ENCODE data around the gene KTI12. TPM values are rescaled to one million over a fixed set of nuclear protein-coding genes. Genes with fewer than 3 reads are reported as not detected.
A peak's percentile ranks its signal among the peaks of the same experiment; 100 is the strongest.
"Not testable (repeated sequence)": the region's sequence is repeated elsewhere in the genome, so short reads cannot be mapped to it uniquely, and the experiment has no call there.

KTI12 gene
- total RNA-seq, 1 donor from 2014 or later = 9.6 TPM

DNA sequence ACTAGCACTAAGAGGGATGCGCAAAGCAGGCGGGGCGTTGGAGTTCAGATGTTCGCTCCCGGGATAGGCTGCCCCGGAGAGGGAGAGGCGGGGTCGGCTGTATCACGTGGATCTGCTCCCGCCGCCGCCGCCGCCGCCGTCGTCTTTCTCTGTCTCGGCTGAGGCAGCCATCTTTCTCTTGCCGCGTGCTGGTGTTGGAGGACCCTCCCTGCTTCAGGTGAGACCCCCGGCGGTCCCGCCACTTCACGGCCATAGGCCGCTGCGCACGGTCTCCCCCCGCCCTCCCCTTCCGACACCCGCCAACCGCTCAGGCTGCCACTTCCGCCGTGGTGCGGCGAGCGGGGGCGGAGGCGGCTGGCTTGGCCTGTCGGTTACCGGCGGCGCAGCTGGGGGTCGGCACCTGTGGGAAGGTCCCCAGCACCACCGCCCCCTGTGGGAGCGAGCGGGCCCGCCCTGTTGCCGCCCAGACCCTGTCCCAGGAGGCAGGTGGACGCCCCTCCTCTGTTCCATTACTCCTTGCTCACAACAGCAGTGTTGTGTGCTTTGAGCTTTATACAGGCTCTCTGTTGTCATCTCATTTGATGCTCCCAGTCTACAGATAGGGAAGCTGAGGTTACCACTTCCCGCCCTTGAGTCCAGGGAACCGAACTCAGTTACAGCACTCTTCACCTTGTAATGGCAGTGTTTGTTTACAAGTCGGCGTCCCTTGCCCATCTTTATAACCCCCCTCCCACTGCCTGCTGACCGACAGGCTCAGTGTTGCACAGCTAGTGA is 22.7 kb upstream of the KTI12 start, which contains the start of gene BTF3L4:
Gene BTF3L4, plus strand, starts transcription at position 133 of the 774 bp plus-strand sequence. CDS start 3,553 bp downstream, outside the sequence.
- Mint-ChIP-seq H3K4me3 (peak within 1 kb of the TSS; percentile 99), H3K4me1 (ENCODE audit: unreplicated experiment) (peaks cover 29% of the 10 kb centered on the region), H3K36me3 (peaks cover 20% of the 10 kb centered on the region), H3K27me3 (no peaks in the 10 kb centered on the region), H3K27ac (peak within 1 kb of the TSS; percentile 96), H3K9me3 (no peaks in the 10 kb centered on the region)
- TF ChIP-seq, protein P1, sequence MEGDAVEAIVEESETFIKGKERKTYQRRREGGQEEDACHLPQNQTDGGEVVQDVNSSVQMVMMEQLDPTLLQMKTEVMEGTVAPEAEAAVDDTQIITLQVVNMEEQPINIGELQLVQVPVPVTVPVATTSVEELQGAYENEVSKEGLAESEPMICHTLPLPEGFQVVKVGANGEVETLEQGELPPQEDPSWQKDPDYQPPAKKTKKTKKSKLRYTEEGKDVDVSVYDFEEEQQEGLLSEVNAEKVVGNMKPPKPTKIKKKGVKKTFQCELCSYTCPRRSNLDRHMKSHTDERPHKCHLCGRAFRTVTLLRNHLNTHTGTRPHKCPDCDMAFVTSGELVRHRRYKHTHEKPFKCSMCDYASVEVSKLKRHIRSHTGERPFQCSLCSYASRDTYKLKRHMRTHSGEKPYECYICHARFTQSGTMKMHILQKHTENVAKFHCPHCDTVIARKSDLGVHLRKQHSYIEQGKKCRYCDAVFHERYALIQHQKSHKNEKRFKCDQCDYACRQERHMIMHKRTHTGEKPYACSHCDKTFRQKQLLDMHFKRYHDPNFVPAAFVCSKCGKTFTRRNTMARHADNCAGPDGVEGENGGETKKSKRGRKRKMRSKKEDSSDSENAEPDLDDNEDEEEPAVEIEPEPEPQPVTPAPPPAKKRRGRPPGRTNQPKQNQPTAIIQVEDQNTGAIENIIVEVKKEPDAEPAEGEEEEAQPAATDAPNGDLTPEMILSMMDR (conservative IDR thresholded peaks at IDR 0.05) = peak; percentile 14
- DNase-seq (ENCODE audit: extremely low spot score, unreplicated experiment) = peak; percentile 95

DNA sequence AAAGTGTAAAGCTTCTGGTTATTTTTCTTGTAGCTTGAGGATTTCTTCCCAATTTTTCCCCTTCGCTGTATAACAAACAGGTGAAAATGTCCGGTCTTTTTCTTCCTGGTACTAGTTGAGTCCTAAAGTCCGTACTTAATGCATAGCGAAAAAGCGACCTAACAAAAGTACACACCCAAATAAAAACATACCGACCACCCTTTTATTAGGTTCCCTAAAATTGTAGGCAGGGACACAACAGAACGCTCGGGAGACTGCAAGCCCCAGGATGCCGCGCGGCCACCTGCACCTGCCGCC is 22.2 kb upstream of the KTI12 start:
- Mint-ChIP-seq H3K4me3 (peak overlapping the region; percentile 99), H3K27me3 (no peaks in the 10 kb centered on the region), H3K36me3 (peaks cover 21% of the 10 kb centered on the region), H3K9me3 (no peaks in the 10 kb centered on the region), H3K4me1 (ENCODE audit: unreplicated experiment) (peaks cover 32% of the 10 kb centered on the region), H3K27ac (peak overlapping the region; percentile 96)
- no peak for DNase-seq (ENCODE audit: extremely low spot score, unreplicated experiment)
- TF ChIP-seq, protein P1 (conservative IDR thresholded peaks at IDR 0.05) = no peak

DNA sequence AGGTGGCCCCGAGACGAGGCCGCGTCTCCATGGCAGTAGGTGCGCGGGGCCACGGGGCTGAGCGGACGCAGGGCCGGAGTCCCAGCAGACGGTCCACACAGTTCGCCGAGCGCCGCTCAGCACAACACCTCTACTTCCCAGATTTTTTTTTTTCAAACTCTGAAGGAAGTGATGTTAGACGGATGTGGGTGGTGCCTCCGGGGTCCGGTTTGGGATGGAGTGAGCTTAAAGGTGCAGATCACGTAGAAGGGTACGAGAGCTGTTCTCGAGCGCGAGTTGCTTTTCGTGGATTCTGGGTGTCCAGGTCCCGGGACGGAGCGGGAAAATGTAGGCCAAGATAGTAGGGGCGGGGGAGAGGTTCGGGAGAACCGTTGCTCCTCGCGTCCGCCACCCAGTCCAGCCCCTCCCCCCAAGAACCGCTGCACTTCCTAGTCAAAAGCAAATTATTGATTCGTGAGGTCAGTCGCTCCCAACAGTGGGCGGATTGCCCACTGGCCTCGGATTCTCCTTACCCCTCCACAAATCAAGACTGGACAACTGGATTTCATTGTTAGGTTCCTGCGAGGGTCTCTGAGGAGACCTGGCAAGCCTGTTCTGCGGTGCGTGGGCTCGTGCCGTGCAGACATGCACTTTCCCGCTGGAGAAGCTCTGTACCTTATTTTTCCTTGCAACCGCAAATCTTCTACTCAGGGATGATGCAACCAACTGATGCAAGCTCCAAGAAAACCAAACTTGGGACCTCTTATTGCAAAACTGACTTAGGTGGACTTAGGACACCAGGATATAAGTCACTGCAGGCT is 21.7 kb upstream of the KTI12 start, which contains the start of gene TXNDC12:
Gene TXNDC12, minus strand, starts transcription at position 126 of the 800 bp plus-strand sequence. Its CDS starts 95 bp downstream, at position 31.
- Mint-ChIP-seq H3K4me1 (ENCODE audit: unreplicated experiment) (peaks cover 32% of the 10 kb centered on the region), H3K27me3 (no peaks in the 10 kb centered on the region), H3K9me3 (no peaks in the 10 kb centered on the region), H3K36me3 (peaks cover 16% of the 10 kb centered on the region), H3K27ac (peak within 1 kb of the TSS; percentile 96), H3K4me3 (peak within 1 kb of the TSS; percentile 99)
- DNase-seq (ENCODE audit: extremely low spot score, unreplicated experiment) = peak; percentile 79
- TF ChIP-seq, protein P1 (conservative IDR thresholded peaks at IDR 0.05) = no peak

DNA sequence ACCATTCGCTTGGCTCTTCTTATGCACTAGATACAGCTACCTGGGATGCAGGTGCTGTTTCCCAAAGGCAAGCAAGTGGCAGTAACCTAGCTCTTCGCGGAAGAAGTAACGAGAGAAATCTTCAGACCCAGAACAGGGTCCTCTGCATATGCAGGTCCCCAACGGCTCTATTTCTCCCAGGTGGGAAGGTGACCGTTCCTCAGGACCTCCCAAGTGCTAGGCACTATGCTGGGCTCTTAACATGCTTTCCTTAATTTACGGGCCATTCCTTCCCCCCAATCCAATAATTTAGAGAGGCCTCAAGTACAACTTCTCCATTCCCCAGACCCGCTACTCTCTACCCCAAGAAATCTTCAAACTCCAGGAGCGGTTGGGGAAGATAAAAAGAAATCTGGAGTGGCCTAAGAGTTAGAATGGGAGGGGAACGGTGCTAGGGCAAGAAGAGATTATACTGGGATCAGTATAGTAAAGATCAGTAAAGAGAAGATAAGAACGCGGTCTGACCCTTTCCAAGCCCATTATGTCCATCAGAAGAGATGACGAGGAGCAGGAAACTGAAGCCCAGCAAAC is 21.0 kb upstream of the KTI12 start:
- H3K9me3 Mint-ChIP-seq = no peaks in the 10 kb centered on the region
- TF ChIP-seq, protein P1 (conservative IDR thresholded peaks at IDR 0.05) = no peak
- peaks cover 15% of the 10 kb centered on the region for H3K36me3 Mint-ChIP-seq
- peak overlapping the region; percentile 99 for H3K4me3 Mint-ChIP-seq
- no peaks in the 10 kb centered on the region for H3K27me3 Mint-ChIP-seq
- peak overlapping the region; percentile 96 for H3K27ac Mint-ChIP-seq
- H3K4me1 Mint-ChIP-seq (ENCODE audit: unreplicated experiment) = peaks cover 32% of the 10 kb centered on the region
- no peak for DNase-seq (ENCODE audit: extremely low spot score, unreplicated experiment)

DNA sequence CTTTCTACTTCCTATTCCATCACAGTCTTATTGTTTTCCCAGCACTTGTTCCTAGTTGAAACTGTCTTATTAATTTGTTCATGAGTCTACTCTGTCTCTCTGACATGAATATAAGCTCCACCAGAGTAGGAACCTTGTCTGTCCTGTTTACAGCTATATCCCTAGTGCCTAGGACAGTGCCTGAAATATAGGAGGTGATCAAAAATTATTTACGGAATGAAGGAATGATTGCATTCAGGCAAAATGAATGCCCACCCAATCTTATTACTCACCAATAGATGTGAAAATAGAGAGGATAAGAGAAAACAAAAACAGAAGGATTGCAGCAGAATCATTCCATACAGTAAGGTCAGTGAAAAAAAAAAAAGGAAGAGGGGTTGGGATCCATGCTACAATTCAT is 20.3 kb upstream of the KTI12 start:
- Mint-ChIP-seq H3K9me3 (no peaks in the 10 kb centered on the region), H3K27me3 (no peaks in the 10 kb centered on the region), H3K4me3 (peak overlapping the region; percentile 99), H3K36me3 (peaks cover 11% of the 10 kb centered on the region), H3K27ac (peak overlapping the region; percentile 96), H3K4me1 (ENCODE audit: unreplicated experiment) (peaks cover 28% of the 10 kb centered on the region)
- TF ChIP-seq, protein P1 (conservative IDR thresholded peaks at IDR 0.05) = no peak
- no peak for DNase-seq (ENCODE audit: extremely low spot score, unreplicated experiment)

DNA sequence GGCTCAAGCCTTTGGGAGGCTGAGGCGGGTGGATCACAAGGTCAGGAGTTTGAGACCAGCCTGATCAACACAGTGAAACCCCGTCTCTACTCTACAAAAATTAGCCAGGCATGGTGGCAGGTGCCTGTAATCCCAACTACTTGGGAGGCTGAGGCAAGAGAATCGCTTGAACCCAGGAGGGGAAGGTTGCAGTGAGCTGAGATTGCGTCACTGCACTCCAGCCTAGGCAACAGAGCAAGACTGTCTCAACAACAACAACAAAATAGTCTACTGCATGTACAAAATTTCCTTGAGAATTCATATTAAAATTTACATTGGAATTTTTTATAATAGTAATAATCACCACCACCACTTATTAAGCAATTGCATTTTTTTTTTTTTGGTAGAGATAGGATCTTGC is 15.7 kb upstream of the KTI12 start:
- peaks cover 23% of the 10 kb centered on the region for H3K36me3 Mint-ChIP-seq
- not testable (repeated sequence) for H3K27me3 Mint-ChIP-seq; H3K27ac Mint-ChIP-seq; H3K9me3 Mint-ChIP-seq; DNase-seq (ENCODE audit: extremely low spot score, unreplicated experiment); H3K4me3 Mint-ChIP-seq
- H3K4me1 Mint-ChIP-seq (ENCODE audit: unreplicated experiment) = peaks cover 15% of the 10 kb centered on the region

DNA sequence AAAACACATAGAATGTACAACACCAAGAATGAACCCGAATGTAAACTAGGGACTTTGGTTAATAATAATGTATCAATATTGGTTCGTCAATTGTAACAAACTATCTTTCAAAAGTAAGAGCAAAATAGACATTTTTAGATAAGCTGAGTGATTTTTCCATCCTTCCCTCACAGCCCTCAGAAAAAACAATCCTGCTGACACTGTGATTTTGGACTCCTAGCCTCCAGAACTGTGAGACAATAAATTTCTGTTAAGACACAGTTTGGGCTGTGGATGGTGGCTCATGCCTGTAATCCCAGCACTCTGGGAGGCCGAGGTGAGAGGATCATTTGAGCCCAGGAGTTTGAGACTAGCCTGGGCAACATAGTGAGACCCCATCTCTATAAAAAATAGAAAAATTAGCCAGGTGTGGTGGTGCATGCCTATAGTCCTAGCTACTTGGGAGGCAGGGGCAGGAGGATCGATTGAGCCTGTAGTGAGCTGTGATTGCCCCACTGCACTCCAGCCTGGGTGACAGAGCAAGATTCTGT is 12.1 kb upstream of the KTI12 start:
- not testable (repeated sequence) for DNase-seq (ENCODE audit: extremely low spot score, unreplicated experiment)

More for the DNA sequence above, 12.1 kb upstream of the KTI12 start:
- H3K27ac Mint-ChIP-seq; H3K27me3 Mint-ChIP-seq; H3K4me3 Mint-ChIP-seq; H3K9me3 Mint-ChIP-seq; H3K4me1 Mint-ChIP-seq (ENCODE audit: unreplicated experiment): not testable (repeated sequence)
- H3K36me3 Mint-ChIP-seq = peaks cover 12% of the 10 kb centered on the region
